HG03378 (cell line): ENCODE data around the gene ECHDC3.

ENCODE experiments used
- ATAC-seq: cut with Tn5 transposase; IDR thresholded peaks from one replicate; pipeline ENCODE4 v1.9.1; 2021; ENCODE audit warnings: mild to moderate bottlenecking, moderate library complexity; ENCODE audit not compliant: unreplicated experiment

ECHDC3 gene

GRCh38 chr10:11810313-11810766 is 68.2 kb downstream of the ECHDC3 start:
- ATAC-seq, result no peak

- no peak for ATAC-seq
These were observed 68.8 kb downstream of the ECHDC3 start for GRCh38 chr10:11810973-11811372.

GRCh38 chr10:11813177-11813576 is 71.0 kb downstream of the ECHDC3 start:
- no peak for ATAC-seq
